GM06990 (cell line): Measurements from ENCODE around the gene FGF12.

Source experiments
- DNase-seq: peaks from one replicate; pipeline ENCODE4 v3.0.0-alpha.2; 2011; ENCODE audit not compliant: insufficient read length; ENCODE audit errors: extremely low read depth
- H3K27me3 ChIP-seq: replicated peaks from 2 replicates; pipeline ENCODE4 v1.6.0; 2011; ENCODE audit warnings: low read length; ENCODE audit not compliant: control insufficient read depth, insufficient read depth
- H3K36me3 ChIP-seq: 2 replicates; pipeline ENCODE4 v1.5.1; 2011; ENCODE audit warnings: low read length; ENCODE audit not compliant: control insufficient read depth, insufficient read depth
- H3K4me3 ChIP-seq: replicated peaks from 2 replicates; pipeline ENCODE4 v1.5.1; 2011; ENCODE audit warnings: low read depth, mild to moderate bottlenecking, control low read depth, low read length
- TF ChIP-seq, protein P1 (sequence below): IDR thresholded peaks from 2 replicates; pipeline ENCODE4 v1.5.1; 2011; ENCODE audit warnings: low read length, control low read depth, mild to moderate bottlenecking, inconsistent platforms; ENCODE audit not compliant: insufficient read depth, poor library complexity, severe bottlenecking

FGF12 gene

DNA sequence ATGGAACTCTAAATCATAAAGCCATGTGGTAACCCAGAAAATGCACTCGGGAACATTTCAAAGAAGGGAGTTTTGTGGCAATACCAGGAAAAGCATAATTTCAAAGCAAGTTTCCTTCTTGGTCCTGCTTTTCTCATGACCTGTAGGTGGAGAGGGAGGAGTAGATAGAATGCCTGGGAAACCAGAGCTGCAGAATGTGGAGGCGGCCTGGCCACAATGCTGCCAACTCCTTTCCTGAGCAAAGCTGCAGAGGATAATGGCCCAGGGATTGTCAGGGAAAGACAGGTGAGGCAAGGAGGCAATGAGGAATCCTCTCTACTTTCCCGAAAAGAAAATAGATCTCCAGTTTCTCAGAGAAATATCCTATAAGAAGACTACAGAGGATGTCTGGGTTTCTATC lies 330.3 kb downstream of the FGF12 start:
- TF ChIP-seq, protein P1, sequence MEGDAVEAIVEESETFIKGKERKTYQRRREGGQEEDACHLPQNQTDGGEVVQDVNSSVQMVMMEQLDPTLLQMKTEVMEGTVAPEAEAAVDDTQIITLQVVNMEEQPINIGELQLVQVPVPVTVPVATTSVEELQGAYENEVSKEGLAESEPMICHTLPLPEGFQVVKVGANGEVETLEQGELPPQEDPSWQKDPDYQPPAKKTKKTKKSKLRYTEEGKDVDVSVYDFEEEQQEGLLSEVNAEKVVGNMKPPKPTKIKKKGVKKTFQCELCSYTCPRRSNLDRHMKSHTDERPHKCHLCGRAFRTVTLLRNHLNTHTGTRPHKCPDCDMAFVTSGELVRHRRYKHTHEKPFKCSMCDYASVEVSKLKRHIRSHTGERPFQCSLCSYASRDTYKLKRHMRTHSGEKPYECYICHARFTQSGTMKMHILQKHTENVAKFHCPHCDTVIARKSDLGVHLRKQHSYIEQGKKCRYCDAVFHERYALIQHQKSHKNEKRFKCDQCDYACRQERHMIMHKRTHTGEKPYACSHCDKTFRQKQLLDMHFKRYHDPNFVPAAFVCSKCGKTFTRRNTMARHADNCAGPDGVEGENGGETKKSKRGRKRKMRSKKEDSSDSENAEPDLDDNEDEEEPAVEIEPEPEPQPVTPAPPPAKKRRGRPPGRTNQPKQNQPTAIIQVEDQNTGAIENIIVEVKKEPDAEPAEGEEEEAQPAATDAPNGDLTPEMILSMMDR, result no peak
- no peak for DNase-seq
- H3K27me3 ChIP-seq, result no peaks in the 10 kb centered on the region
- no peaks in the 10 kb centered on the region for H3K36me3 ChIP-seq
- no peak overlapping the region for H3K4me3 ChIP-seq

- Histone ChIP-seq H3K27me3 (no peaks in the 10 kb centered on the region), H3K36me3 (no peaks in the 10 kb centered on the region), H3K4me3 (no peak overlapping the region)
- no peak for DNase-seq
- TF ChIP-seq, protein P1, result no peak
Observed at GRCh38 chr3:192395506-192395905, 331.8 kb downstream of the FGF12 start.

DNA sequence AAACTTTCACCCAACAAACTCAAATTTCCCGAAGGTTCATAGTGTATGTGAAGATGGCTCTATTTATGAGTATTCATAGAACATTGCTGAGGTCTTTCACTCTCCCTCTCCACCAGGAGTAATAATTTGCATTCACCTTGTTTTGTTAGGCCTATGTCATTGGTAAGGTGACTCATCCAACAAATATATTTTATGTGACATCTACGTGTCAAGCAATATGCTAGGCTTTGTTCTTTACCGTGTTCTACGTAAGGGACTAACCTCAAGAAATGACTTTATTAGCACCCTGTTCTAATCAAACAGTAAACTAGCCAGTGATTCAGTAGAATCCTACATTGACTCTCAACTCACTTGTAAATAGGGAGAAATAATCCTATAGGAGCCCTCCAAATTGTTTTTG lies 334.4 kb downstream of the FGF12 start:
- DNase-seq, result no peak
- H3K36me3 ChIP-seq, result no peaks in the 10 kb centered on the region
- no peak overlapping the region for H3K4me3 ChIP-seq
- TF ChIP-seq, protein P1, result no peak
- H3K27me3 ChIP-seq, result no peaks in the 10 kb centered on the region

DNA sequence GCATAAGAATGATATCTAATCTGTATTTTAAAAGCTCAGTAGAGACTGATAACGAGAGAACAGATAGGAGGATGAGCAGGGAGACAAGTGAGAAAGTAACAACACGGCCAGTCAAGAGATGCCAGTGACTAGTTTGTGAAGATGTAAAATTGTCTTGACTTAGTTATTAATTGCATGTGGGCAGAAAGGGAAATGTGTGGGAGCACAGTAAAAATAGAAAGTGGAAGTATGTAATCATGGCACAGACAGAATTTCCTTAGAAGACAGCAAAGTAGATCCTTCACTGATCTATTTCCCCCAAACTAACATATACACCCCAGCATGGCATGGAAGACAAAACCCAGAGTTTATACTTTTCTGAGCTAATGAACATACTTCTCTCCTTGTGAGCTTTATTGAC lies 344.5 kb downstream of the FGF12 start:
- no peak for DNase-seq

GRCh38 chr3:192373586-192373985 lies 353.8 kb downstream of the FGF12 start:
- no peak for DNase-seq
- Histone ChIP-seq H3K36me3 (no peaks in the 10 kb centered on the region), H3K27me3 (no peaks in the 10 kb centered on the region), H3K4me3 (no peak overlapping the region)
- TF ChIP-seq, protein P1, result no peak

More for the DNA sequence above, 344.5 kb downstream of the FGF12 start:
- no peaks in the 10 kb centered on the region for H3K36me3 ChIP-seq
- no peak overlapping the region for H3K4me3 ChIP-seq
- TF ChIP-seq, protein P1, result no peak
- no peaks in the 10 kb centered on the region for H3K27me3 ChIP-seq

DNA sequence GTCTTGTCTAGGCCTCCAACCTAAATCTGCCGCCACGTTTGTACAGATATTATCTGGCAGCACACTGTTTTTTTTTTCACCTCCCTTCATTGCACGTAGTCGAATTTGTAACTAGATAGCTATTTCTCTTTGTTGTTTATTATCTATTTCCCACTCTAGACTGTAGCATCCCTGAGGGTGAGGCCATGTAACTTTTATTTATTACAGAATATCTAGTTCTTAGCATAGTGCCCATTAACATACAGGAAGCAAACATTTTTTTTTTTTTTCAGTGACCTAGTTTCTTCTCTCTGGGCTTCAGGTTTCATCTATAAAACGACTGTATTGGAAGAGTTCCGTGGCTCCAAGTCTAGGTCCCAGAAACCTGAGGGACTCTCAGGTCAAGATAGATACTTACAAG lies 354.3 kb downstream of the FGF12 start:
- Histone ChIP-seq H3K27me3 (no peaks in the 10 kb centered on the region), H3K4me3 (no peak overlapping the region), H3K36me3 (no peaks in the 10 kb centered on the region)
- DNase-seq, result no peak
- TF ChIP-seq, protein P1, result no peak
